NOMO-1 treated with dmso at 0.1 percent for 144 hours (cell line): ENCODE data around the gene CMIP.
"Not testable (repeated sequence)": the region's sequence is repeated elsewhere in the genome, so short reads cannot be mapped to it uniquely, and the experiment has no call there.

Experiments used
- DNase-seq: peaks from one replicate; lab custom pipeline; 2025; ENCODE audit not compliant: unreplicated experiment; lab: John Stamatoyannopoulos, UW

The CMIP gene

DNA sequence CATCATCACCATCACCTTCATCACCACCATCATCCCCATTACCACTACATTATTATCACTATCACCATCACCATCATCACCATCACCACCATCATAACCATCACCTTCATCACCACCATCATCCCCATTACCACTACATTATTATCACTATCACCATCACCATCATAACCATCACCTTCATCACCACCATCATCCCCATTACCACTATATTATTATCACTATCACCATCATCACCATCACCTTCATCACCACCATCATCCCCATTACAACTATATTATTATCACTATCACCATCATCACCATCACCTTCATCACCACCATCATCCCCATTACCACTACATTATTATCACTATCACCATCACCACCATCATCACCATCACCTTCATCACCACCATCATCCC lies 132.7 kb downstream of the CMIP start:
- DNase-seq, result not testable (repeated sequence)

GRCh38 chr16:81578076-81578475 lies 133.5 kb downstream of the CMIP start:
- DNase-seq, result no peak

DNA sequence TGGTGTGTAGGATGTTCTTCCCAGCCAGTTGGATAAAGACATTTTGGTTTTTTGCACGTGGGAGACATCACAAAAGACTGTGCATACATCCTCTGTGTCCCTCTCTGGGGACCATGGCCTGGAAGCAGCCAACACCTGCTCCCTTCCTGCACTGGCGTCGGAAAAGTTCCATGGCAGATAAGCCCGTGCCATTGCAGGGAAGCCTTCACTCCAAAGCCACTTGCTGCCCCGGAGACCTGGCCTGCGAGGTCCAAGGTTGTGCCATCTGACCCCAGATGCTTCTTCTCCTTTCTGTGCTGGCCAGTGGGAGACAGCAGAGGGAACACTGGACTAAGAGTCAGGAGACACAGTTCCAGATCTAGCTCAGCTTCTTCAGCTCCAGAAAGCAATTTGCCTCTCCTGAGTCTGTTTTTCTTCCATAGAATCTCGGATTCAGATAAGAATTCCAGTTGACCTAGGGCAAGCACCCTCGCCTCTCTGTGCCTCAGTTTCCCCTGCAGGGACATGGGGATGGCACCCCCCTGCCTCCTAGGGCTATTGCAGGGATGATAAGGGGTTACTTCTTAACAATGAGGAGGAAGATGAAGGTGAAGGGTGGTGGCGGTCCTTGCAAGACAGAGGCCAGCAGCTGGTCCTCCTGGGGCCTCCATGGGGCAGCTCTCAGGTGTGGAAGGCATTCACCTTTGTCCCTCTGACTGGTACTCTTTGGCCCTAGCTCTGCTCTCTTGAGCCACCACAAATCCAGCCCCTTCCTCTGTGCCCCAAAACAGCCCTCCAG lies 134.2 kb downstream of the CMIP start:
- DNase-seq, result no peak

GRCh38 chr16:81581107-81581506 lies 136.5 kb downstream of the CMIP start:
- DNase-seq, result no peak

GRCh38 chr16:81582655-81583441 lies 138.2 kb downstream of the CMIP start:
- no peak for DNase-seq

DNA sequence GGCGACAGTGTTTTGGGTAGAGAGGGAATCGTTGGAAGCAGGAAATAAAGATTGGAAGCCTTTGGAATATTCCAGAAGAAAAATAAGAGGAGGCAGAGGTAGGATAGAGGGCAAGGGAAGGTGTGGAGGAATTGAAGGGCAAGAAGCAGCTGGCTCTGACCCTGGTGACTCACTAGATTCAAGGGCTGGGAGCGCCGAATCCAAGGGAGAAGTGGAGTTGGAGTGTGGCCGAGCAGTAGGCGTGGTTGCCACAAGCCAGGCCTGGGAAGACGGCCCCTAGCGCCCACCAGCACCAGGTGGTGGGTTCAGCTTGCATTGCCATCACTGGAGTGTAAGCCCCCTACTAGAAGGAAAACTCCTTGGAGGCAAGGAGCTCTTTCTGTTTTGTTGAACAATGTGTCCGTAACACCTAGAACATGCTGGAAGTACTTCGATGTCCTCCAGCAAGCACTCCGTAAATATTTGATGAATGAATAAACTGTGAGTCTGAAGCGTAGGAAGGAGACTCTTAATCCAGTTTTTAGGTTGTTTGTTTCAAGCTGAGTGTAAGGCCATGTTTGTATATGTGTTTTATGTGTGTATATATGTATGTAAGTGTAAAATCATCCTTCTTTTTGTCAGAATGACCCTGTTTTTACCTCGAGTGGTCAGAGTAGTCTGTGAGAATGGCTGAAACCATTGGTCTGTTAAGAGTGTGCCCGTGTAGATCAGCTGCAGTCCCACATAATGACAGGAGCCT lies 139.5 kb downstream of the CMIP start:
- no peak for DNase-seq

GRCh38 chr16:81585785-81586184 lies 141.2 kb downstream of the CMIP start:
- no peak for DNase-seq

DNA sequence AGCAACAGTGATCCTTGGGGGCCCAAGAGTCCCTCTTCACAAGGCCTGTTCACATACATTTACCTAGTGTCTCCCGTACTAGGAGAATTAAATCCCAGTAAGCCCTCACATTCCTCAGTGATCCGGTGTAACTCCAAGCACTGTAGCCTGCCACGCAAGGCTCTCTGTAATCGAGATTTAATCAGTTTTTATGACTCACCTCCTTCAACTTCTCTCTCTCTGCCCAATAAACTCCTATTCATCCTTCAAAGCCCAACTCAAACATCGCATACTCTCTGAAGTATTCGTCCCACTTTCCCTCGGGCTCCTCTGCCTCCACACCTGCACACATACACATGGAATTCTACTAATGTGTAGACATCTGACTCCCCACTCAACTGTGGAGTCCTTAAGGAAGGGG lies 141.8 kb downstream of the CMIP start:
- DNase-seq, result no peak

DNA sequence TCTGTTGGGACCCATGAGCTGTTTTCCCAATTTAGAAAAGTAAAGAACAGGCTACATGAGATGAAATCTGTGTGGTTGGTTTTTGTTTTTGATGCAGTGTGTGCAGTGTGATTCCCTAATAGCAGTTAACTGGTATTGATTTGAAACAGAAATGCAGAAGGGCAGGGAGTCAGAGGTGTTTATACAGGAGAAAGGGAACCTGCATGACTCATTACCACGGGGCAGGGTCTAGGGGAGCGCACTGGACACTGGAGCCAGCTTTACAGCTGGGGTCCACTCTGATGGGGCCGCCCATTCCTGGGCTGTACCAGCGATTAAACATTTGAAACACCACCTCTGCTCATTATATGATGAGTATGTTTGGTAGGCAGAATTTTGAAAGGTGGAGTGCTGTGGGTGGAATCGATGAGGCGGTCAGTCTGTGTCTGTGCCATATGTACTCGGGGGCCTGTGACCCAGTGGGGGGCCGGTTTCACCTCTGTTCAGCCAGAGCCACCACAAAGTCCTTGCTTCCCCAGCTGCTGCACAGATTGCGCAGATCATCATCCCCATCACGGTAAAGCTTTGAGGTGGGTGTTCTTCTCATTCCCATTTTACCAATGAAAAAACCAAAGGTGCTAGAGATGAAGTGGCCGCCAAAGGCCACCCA lies 142.5 kb downstream of the CMIP start:
- DNase-seq, result no peak

DNA sequence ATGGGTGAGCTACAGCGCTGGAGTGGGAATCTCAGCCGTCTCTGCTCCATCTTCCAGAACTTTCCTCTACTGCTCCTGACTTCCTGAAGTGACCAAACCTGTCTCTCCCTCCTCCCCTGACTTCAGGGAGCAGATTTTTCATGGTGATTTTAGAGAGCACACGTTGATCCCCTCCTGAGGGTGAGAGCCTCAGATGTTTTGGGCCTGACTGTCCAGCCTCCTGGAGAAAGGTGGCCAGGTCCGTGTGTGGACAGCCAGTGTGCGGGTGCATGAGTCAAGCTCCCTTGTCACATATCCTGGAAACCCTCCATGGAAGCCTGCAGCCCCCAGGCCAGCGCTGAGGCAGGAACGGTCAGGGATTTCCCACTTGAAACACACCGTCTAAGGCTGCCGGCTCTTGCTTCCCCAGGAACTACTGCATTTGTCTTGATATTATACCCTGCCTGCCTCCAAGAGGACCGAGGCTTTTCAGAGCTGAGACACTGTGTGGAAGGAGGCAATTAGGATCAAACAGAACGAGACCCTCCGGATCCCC lies 143.1 kb downstream of the CMIP start:
- no peak for DNase-seq

DNA sequence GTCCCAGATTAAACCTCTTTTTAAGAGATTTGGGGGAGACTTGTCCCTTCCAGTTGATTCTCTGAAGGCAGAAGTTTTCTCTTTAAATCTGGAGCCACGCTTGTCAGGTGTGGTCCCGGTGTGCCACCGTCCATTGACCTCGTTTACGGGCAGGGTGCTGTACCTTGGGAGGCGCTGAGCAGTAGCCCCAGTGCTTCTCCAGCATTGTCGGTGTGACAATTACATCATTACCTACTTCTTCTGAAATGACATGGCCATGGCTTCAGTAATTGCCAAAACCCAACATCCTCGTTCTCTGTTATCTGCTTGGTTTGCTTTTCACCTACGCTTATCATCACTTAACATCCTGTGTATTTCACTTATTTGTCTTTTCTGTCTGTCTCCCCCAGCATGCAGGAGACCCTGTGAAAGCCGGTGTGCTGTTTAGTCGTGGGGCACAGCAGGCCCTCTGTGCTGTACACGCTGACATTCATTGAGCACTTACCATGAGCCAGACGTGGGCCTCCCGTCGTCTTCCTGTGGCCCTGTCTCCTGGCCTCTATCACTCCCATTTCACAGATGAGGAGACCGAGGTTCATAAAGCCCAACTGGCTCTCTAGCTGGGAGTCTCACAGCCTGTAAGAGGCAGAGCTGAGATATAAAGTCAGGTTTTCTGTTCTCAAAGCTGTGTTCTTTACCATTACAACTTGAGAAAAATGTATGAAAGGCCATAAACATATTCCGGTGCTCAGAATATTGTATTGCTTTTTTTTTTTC lies 143.9 kb downstream of the CMIP start:
- DNase-seq, result no peak

GRCh38 chr16:81589975-81590650 lies 145.5 kb downstream of the CMIP start:
- DNase-seq, result no peak

DNA sequence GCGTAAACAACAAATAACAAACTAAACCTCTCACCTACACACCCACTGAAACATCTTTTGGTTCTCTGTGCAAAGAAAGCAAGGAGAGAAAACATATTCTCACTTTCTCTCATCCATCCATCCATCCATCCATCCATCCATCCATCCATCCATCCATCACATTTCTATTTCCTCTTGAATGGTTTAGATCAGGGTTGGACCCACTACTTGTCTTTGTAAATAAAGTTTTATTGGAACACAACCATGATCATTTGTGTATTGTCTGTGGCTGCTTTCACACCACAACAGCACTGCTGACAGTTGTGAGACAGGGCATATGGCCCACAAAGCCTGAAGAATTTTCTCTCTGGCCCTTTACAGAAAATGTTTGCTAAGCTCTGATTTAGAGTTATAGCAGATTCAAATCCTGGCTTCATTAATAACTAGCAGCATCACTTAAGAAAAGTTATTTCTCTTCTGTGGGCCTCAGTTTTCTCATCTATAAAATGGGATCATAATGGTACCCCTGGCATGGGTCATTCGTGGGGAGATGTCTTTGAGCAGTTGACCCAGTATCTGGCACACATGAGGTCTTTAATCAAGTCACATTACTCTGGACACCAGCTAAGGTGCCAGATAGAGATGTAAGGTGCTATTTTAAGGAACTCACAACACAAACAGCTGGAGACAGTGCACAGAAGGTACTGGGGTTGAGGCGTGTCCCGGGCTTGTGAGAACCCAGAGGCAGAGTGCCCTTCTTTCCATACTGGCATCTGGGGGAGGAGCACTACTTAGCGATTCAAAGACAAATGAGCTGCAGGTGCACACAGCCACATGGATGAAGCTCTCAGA lies 146.3 kb downstream of the CMIP start:
- DNase-seq, result no peak

DNA sequence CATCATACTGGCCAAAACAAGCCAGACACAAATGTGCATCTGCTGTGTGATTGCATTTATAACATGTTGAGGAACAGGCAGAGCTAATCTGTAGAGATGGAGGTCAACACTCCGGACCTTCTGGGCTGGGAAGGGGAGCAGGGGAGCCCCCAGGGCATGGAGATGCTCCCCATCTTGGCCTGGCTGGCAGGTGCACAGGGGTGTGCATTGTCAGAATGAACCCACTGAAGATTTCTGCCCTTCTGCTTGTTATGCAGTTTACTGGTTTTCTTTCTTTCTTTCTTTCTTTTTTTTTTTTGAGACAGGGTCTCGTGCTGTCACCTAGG lies 146.9 kb downstream of the CMIP start:
- no peak for DNase-seq

DNA sequence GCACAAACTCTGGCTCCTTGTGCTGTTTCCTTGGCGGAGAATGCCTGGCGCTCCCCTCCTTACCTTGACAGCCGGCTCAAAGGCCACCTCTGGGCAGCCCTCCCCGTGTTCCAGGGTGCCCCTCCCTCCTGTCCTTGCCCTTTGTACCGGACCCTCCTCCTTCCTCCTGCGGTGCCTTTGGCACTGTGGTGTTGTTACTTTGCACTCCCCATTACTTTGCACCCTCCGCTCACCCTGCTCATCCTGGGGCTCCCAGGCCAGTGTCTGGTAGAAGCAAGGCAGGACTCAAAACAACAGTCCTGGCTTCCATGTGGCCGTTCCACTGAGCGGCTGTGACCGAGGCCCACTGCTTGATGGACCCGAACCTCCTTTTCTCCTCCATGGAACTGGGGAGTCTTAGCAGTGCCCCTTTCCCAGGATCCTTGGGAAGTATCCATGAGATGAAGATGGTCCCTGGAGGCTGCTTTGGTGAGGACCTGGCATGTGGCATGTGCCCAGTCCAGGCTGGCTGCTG lies 147.8 kb downstream of the CMIP start:
- no peak for DNase-seq

DNA sequence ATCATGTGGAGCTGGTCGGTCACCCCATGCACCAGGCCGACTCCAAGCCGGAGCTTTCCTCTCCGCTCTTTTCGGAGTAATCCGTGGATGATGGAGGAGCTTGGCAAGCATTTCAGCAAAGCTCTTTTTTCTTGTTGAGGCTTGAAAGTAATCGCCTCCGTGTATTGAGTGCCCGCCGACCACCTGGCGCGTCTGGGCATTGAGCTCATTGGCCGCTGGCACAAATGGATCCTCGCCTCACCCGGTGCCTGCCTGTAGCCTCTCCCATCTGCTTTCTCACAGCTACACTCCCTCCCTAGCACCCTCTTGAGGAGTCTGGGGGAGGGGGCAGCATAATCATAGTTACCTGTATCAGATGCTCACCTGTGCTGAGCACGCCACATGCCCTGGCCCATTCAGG lies 148.9 kb downstream of the CMIP start:
- no peak for DNase-seq

- DNase-seq, result no peak
These were observed 151.2 kb downstream of the CMIP start for GRCh38 chr16:81595629-81596292.

DNA sequence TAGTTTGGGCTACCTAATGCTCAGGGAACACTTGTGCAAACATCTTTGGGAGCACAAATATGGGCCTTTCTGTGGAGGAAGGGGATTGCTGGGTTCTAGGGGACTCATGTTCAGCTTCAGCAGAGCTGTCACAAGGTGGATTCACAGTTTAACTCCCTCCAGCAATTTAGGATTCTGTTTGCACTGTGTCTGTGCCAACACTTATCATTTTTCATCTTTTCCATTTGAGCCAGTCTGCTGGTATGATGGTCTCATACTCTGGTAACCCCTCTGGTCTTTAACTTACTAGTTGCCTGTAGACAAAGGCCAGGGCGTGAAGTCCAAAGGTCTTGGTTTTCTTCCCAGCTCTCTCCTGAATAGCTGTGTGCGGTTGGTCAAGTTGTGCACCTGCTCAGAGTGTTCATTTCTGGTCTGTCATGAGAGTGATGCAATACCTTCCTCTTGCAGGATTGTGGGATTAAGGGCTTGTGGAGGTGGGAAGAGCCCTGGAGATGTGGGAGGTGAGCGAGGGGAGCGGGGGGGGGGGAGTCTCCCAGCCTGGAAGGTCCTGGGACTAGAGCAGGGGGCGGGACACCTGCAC lies 152.6 kb downstream of the CMIP start:
- DNase-seq, result no peak
